ENCODE measurements around the gene IL18BP. TPM values are rescaled to one million over a fixed set of nuclear protein-coding genes. Genes with fewer than 3 reads are reported as not detected.

Gene IL18BP
- total and polyA plus RNA-seq, 10 of the 15 experiments (the other 5 are each of a cell fraction or from before 2014, with no cell fraction given): 2.6 to 18.1 (median 10.7) TPM

GRCh38 chr11:71998061-71998460 lies 648 bp upstream of the IL18BP start:
- no peaks in the 10 kb centered on the region for H3K27me3 ChIP-seq (replicated peaks in 1 of 2; ENCODE audit: control insufficient read depth in 2 of 2, insufficient read depth in 2 of 2, low read length in 1 of 2)
- ChIA-PET POLR2A (interaction anchor here (0.6 to 1.6 kb wide), 4 partner anchors 8 to 441 kb away, joined by 3 to 4 read pairs (median 4); no protein-coding TSS in a partner anchor), SMC1A (ENCODE audit: uncharacterized antibody, unreplicated experiment) (interaction anchor here (1.0 to 3.3 kb wide), 4 partner anchors 17 to 65 kb away, joined by 4 to 16 read pairs (median 7); no protein-coding TSS in a partner anchor), RAD21 (ENCODE audit: unreplicated experiment) (interaction anchor here (1.0 to 4.2 kb wide), 5 partner anchors 12 to 67 kb away, joined by 3 to 21 read pairs (median 5); no protein-coding TSS in a partner anchor), CTCF (interaction anchor here (1.1 to 3.1 kb wide), 6 partner anchors 18 to 93 kb away, joined by 3 to 22 read pairs (median 4); no protein-coding TSS in a partner anchor)
- peak overlapping the region; percentile 85 for H3K27ac ChIP-seq (ENCODE audit: control insufficient read depth, insufficient read depth)
- H3K36me3 ChIP-seq (ENCODE audit: control insufficient read depth in 2 of 2, insufficient read depth in 2 of 2, low read length in 1 of 2): peaks cover 28 to 31% of the 10 kb centered on the region in 2 experiments
- H4K20me1 ChIP-seq (ENCODE audit: control insufficient read depth, insufficient read depth): no peaks in the 10 kb centered on the region
- ATAC-seq: no peak
- no peak overlapping the region; the same call in 1 of the 2 replicates for H3K9ac ChIP-seq (ENCODE audit: control insufficient read depth, insufficient read depth, low read length)
- in situ Hi-C loops (cut with MboI): no loop called here
- TF ChIP-seq NFYA (IDR thresholded peaks at IDR 0.05; ENCODE audit: borderline replicate concordance, low read depth, low read length) (no peak), CBX5 (IDR thresholded peaks at IDR 0.05; ENCODE audit: low read depth) (no peak), NKRF (conservative IDR thresholded peaks at IDR 0.05) (no peak), CBFB (IDR thresholded peaks at IDR 0.05; ENCODE audit: low read depth) (no peak), TARDBP (IDR thresholded peaks at IDR 0.05; ENCODE audit: borderline replicate concordance) (no peak), WRNIP1 (IDR thresholded peaks at IDR 0.05; ENCODE audit: borderline replicate concordance, low read depth, low read length) (no peak), JUNB (IDR thresholded peaks at IDR 0.05) (no peak), ZNF687 (IDR thresholded peaks at IDR 0.05) (no peak)
- H3K79me2 ChIP-seq (ENCODE audit: control insufficient read depth, insufficient read depth, low read length): peaks cover 10% of the 10 kb centered on the region
- H3K9me3 ChIP-seq (replicated peaks; ENCODE audit: control insufficient read depth, insufficient read depth, low read length): no peaks in the 10 kb centered on the region
- no TSS peak for BruUV-seq (replicated peaks)
- H2AFZ ChIP-seq (ENCODE audit: control insufficient read depth, low read depth, low read length): no peak overlapping the region
- peak overlapping the region; percentile 72; the same call in 1 of the 2 replicates for H3K4me2 ChIP-seq (ENCODE audit: control insufficient read depth, insufficient read depth)
- intact Hi-C loops (cut with micrococcal nuclease; ENCODE audit: unreplicated experiment): no loop called here
- FAIRE-seq: no peak
- peaks cover 42% of the 10 kb centered on the region for H3K4me1 ChIP-seq (ENCODE audit: control insufficient read depth, insufficient read depth, low read length)
- no peak overlapping the region for H3K4me3 ChIP-seq
- DNase-seq (ENCODE audit: low read depth, low spot score): no peak
- WGBS (ENCODE audit: insufficient coverage, insufficient replicate concordance, low lambda C conversion rate, missing lambda C conversion rate): 97% methylated on average over 2 of the region's 2 CpGs

All from GM12878 (cell line).